ENCODE measurements around the gene PTGFRN.

Gene PTGFRN

GRCh38 chr1:116982319-116983004, 72.7 kb downstream of the PTGFRN start:
- DNase-seq = no peak
- peaks cover 3% of the 10 kb centered on the region for H3K9me3 ChIP-seq (ENCODE audit: severe bottlenecking)

GRCh38 chr1:116983112-116983511, 73.4 kb downstream of the PTGFRN start:
- no peak for DNase-seq
- Histone ChIP-seq H3K27ac (no peak overlapping the region), H3K4me3 (ENCODE audit: low read depth, low read length) (no peak overlapping the region), H3K36me3 (0 out of 2 replicates have a peak, but pooled peaks cover 2% of the 10 kb centered on the region), H3K27me3 (ENCODE audit: insufficient read depth, low read depth, severe bottlenecking) (no peaks in the 10 kb centered on the region), H3K9me3 (ENCODE audit: severe bottlenecking) (peaks cover 3% of the 10 kb centered on the region)
- TF ChIP-seq CTCF (IDR thresholded peaks at IDR 0.05; ENCODE audit: low read depth, low read length) = no peak

More at GRCh38 chr1:116982319-116983004, 72.7 kb downstream of the PTGFRN start:
- Histone ChIP-seq H3K27me3 (ENCODE audit: insufficient read depth, low read depth, severe bottlenecking) (no peaks in the 10 kb centered on the region), H3K36me3 (0 out of 2 replicates have a peak, but pooled peaks cover 2% of the 10 kb centered on the region), H3K27ac (no peak overlapping the region), H3K4me3 (ENCODE audit: low read depth, low read length) (no peak overlapping the region)
- TF ChIP-seq CTCF (IDR thresholded peaks at IDR 0.05; ENCODE audit: low read depth, low read length) = 0 out of 2 replicates have a peak, but pooled peaks have one; percentile 5

GRCh38 chr1:116983678-116984077, 74.0 kb downstream of the PTGFRN start:
- Histone ChIP-seq H3K36me3 (0 out of 2 replicates have a peak, but pooled peaks cover 2% of the 10 kb centered on the region), H3K9me3 (ENCODE audit: severe bottlenecking) (peaks cover 3% of the 10 kb centered on the region), H3K27me3 (ENCODE audit: insufficient read depth, low read depth, severe bottlenecking) (no peaks in the 10 kb centered on the region), H3K27ac (no peak overlapping the region), H3K4me3 (ENCODE audit: low read depth, low read length) (no peak overlapping the region)
- DNase-seq = no peak
- no peak for TF ChIP-seq CTCF (IDR thresholded peaks at IDR 0.05; ENCODE audit: low read depth, low read length)

- TF ChIP-seq CTCF (IDR thresholded peaks at IDR 0.05; ENCODE audit: low read depth, low read length) = no peak
- Histone ChIP-seq H3K27ac (no peak overlapping the region), H3K9me3 (ENCODE audit: severe bottlenecking) (peaks cover 3% of the 10 kb centered on the region), H3K27me3 (ENCODE audit: insufficient read depth, low read depth, severe bottlenecking) (no peaks in the 10 kb centered on the region), H3K36me3 (0 out of 2 replicates have a peak, but pooled peaks cover 2% of the 10 kb centered on the region), H3K4me3 (ENCODE audit: low read depth, low read length) (no peak overlapping the region)
- no peak for DNase-seq
Observed at GRCh38 chr1:116984406-116985160, 74.9 kb downstream of the PTGFRN start.

GRCh38 chr1:116986421-116987255, 76.9 kb downstream of the PTGFRN start:
- H3K4me3 ChIP-seq (ENCODE audit: low read depth, low read length) = no peak overlapping the region
- no peak for TF ChIP-seq CTCF (IDR thresholded peaks at IDR 0.05; ENCODE audit: low read depth, low read length)
- 0 out of 2 replicates have a peak, but pooled peaks cover 2% of the 10 kb centered on the region for H3K36me3 ChIP-seq
- H3K9me3 ChIP-seq (ENCODE audit: severe bottlenecking) = no peaks in the 10 kb centered on the region
- H3K27ac ChIP-seq = no peak overlapping the region
- DNase-seq = no peak
- H3K27me3 ChIP-seq (ENCODE audit: insufficient read depth, low read depth, severe bottlenecking) = no peaks in the 10 kb centered on the region
